ENCODE results near the gene FILIP1.
"Not testable (repeated sequence)": the region's sequence is repeated elsewhere in the genome, so short reads cannot be mapped to it uniquely, and the experiment has no call there.

Gene FILIP1

DNA sequence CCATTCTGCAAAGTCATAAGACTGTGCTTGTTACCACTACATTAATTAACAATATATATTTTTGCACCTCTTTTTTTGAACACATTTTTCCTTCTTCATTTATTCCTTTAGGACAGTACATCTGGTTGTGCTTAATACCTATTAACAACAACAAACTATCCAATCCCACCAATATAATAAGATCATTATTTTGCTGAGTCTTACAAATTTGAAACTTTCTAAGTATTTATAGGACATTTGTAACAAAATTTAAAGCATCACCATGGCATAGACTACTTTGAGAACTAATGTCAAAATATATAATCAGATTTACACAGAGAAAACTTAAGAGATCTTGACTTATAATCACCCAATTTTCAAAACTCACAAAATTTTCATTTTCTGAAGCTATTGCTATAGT lies 47.9 kb downstream of the FILIP1 start:
- no peak for DNase-seq

DNA sequence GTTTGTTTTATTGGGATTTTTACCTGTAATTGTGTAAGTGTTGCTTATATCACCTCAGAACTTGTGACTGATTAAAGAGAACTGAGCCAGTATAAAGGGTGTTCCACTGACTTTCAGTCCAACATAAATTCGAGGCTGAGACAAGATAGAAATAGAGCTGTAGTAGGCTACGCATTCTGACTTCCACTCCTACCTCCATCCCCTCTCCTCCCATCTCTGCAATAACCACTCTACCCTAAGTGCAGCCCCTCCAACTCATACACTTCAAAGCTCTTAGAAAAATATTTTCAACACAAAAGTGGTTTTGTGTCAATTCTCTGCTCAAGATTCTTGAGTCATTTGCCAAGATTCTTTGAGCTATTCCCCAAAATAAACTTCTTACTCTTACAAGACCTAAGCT lies 48.7 kb downstream of the FILIP1 start:
- no peak for DNase-seq

DNA sequence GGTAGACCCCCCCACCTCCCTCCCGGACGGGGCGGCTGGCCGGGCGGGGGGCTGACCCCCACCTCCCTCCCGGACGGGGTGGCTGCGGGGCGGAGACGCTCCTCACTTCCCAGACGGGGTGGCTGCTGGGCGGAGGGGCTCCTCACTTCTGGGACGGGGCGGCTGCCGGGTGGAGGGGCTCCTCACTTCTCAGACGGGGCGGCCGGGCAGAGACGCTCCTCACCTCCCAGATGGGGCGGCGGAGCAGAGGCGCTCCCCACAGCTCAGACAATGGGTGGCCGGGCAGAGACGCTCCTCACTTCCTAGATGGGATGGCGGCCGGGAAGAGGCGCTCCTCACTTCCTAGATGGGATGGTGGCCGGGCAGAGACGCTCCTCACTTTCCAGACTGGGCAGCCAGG lies 51.7 kb downstream of the FILIP1 start:
- not testable (repeated sequence) for DNase-seq

DNA sequence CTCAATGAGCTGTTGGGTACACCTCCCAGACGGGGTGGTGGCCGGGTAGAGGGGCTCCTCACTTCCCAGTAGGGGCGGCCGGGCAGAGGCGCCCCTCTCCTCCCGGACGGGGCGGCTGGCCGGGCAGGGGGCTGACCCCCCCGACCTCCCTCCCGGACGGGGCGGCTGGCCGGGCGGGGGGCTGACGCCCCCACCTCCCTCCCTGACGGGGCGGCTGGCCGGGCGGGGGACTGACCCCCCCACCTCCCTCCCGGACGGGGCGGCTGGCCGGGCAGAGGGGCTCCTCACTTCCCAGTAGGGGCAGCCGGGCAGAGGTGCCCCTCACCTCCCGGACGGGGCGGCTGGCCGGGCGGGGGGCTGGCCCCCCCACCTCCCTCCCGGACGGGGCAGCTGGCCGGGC lies 52.1 kb downstream of the FILIP1 start:
- DNase-seq, result not testable (repeated sequence)

DNA sequence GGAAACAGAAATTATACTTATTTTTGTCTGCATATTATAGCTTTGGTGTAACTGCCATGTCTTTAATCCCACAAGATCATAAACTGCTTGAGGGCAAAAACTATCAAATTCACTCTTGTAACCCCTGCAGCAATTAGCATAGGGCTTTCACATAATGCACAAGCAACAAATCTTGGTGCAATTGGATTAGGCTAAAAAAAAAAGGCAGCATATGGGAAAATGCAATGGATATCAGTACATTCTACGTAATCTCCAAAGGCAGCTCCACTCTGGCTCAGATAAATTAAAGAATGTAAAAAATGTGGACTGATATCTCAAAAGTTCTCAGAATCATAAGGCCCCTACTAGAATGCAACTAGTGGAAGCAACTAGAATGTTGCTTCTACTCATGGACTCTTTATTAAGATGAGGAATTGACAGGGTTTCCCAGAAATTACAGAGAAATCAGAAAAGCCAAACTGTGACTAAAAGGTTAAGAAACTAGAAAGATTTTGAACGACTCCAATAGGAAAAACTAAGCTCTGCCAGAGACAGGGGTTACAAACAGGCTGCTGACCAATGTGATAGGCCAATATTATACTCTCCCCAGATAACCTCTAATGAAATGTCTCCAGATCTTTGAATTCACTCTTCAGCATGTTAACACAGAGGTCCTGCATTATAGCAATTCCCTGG lies 55.0 kb downstream of the FILIP1 start:
- no peak for DNase-seq

DNA sequence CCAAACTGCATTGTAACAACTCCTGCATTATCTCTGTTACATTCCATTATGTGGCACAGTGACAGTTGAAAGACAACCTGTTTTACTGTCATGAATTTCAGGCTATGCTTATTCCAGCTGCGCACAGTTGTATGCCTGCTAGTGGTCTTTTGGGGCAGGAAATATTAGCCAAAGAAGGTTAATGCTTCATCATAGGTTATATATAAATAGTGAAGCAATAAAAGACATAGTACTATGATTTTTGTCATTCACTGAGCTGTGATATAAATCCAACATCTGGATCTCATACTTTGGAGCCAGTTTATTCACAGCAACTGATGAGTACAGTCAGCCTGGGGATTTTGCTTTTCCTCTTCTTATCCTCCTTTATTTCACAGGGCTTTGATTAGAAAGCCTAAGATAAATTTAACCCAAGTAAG lies 55.6 kb downstream of the FILIP1 start:
- DNase-seq, result no peak

DNA sequence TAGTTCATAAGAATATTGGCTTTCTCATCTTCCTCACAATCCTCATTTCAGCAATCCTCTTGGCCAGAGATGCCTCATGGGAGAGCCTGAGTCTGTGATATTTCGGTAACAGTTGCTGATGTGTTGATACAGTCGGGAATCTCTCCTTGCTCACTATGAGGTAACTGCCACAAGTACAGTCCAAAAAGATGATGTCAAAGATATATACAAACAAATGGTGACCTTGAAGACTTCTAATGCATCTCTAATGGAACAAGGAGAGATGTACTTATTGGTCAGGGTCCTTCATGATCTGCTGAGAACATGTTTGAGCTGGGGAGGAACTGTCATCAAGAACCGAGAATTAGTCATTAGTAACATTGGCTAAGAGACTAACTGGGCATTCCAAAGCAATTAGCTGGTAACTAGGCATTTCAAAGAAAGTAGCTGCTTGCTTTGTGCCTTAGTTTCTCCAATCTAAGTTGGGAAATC lies 56.1 kb downstream of the FILIP1 start:
- no peak for DNase-seq

DNA sequence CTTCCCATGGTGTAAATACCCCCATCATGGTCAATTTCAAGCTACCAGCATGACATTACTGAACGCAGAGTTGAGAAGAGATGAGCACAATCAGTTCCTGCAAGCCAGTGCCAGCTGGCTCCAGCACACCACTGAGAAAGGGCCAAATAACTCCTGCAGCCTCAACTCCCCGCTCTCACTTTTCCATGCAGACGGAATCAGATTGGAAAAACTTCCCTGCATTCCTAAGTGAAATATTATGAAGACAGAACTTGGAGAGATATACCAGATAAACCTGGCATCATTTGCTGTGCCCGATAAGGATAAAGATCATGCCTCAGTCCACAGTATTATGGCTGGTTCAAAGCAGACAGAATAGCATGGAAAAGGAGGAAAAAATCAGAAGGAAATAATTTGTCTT lies 56.7 kb downstream of the FILIP1 start:
- DNase-seq, result no peak

DNA sequence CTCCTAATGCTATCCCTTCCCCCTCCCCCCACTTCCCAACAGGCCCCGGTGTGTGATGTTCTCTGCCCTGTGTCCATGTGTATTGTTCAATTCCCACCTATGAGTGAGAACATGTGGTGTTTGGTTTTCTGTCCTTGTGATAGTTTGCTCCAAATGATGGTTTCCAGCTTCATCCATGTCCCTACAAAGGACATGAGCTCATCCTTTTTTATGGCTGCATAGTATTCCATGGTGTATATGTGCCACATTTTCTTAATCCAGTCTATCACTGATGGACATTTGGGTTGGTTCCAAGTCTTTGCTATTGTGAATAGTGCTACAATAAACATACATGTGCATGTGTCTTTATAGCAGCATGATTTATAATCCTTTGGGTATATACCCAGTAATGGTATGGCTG lies 60.8 kb downstream of the FILIP1 start:
- DNase-seq, result not testable (repeated sequence)

DNA sequence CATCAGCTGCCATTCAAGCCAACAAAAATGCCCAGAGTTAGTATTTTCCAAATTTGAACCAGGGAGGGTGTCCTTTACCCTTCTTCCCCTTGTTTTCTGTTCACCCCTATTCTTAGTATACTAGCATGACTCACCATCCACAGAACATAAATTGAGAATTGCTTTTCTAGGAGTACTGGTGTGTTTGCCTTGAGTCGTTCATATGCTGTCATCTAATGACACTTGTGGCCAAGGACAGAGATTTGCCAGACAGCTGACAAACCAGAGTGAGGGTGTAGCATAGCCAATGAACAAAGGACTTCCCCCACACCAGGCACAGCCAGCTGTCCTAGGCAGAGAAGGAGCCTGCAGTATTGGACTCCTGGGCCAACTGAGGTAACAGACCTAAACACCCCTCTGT lies 62.2 kb downstream of the FILIP1 start:
- no peak for DNase-seq

DNA sequence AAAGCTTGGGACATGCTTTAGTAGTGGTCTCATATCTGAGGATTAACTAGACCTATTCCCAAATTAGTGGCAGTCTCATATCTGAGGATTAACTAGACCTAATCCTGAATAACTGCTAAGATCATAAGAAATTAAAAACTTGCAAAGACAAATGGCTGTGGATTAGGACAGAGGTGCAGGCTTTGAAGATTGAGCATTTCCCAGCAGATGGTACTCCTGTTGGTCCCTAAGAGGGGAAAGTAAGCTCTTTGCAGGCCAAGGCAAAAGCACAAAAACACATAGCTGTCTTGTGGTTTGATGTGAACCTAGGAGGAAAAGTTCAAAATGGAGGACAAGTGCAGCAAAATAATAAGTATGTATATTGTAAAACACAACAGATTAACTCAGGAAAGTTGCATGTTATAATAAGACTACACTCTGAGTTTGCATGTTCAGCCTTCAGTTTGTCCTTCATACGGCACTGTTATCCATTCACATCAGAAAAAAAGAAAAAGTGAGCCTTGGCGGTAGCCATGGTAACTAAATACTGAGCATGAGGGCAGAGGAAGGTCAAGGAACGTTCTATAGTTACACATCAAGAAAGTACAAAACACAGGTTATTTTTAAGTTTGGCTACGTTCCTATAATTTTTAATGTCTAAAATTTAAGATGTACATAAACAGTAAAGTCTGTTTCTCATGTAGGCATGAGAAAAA lies 62.8 kb downstream of the FILIP1 start:
- no peak for DNase-seq

DNA sequence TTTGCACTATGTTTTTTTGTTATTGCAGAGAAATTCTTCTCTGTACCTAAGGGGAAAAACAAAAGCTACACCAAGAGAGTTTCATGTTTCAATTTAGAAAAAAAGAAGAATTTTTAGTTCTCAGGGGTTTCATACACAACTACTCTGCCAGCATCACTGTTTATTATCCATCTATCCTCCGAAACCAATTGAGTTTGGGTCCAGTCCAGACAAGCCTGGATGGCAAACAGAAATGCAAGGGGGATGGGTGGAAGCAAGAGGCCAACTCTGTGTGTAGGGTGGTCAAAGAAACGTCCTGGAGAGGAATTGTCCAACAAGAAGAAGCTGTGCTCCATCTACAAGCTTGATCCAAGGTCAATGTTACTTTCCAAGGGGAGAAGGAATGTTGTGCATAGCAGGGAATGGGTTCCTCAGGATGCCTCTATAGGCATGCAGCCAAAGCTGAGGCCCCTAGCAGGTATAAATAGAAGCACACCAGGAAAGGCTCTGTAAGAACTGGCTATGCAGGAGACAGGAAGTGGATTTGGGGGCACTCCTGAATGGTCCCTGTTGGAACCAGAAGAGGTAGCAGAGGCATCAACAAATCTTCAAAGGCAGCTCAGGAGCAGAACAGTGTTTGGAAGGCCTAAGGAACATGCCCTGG lies 64.4 kb downstream of the FILIP1 start:
- DNase-seq, result no peak

DNA sequence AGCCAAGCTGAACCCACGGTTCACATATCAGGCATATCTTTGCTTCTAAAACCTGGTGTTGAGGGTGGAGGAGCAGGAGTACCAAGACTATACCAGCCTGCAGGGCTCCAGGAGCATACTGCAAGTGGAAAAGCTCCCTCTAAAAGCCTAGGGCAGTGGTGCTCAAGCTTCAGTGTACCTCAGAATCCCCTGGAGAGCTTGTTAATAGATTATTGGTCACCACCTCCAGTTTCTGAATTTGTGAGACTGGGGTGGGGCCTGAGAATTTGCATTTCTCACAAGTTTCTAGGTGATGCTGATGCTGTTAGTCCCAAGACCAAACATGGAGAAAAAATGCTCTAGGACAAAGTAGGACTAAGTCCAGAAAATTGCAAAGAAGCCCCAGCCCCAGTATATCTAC lies 65.4 kb downstream of the FILIP1 start:
- DNase-seq, result no peak

DNA sequence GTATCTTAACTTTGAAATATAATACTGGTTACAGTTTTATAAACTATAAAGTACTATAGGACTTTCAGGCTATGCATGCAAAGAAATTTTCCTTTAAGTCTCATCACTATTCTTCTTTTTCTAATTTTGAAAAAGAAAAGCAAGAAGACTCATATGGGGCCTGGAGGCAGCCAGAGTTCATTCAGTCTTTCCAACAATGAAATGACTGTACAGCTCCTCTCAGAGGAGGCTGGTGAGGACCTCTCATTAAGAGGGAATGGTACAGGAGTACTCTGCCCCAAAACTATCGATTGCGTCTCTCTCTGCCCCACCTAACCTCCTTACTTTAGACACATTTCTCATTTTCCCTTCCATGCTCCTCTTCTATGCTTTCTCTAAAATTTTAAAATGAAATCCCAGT lies 66.3 kb downstream of the FILIP1 start:
- DNase-seq, result no peak

DNA sequence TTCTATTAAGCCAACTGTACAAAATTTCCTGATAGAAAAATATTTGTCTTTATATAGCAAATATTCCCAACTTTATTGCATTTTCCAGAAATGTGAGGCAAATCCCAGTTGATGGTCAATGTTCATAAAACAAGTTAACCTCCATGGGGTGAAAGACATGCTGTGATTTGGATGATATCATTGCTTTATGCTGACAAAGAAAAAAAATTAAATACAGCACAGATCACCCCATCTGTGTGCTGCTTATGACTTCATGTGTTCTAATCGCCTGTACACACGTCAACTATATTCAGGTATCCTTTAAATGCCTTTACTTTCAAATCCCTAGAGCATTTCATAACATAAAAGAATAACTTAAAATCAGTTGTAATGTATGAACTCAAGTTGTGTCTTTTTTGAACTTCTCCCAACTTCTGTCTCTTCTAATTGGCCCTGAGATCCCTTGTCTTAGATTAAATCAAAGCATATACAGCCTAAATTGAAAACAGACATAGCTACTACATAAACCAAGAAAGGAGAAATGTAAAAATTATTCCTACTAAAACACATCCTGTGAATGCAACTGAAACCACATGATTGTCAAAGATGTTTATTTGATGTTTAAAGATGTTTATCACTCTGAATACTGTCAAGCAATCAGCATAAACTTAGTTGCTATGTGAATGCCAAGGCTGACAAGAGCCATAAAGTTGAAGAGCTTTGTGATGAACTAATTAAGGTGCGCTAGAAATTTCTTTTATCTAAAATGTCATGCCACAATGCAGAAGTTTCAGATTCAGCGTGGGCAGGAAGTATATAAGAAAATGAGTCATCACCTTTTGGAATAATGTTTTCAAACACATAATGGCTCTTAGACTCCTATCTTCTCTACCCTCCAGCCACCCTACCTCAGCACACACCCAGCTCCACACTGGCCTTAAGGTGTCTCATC lies 68.7 kb downstream of the FILIP1 start:
- DNase-seq, result no peak

DNA sequence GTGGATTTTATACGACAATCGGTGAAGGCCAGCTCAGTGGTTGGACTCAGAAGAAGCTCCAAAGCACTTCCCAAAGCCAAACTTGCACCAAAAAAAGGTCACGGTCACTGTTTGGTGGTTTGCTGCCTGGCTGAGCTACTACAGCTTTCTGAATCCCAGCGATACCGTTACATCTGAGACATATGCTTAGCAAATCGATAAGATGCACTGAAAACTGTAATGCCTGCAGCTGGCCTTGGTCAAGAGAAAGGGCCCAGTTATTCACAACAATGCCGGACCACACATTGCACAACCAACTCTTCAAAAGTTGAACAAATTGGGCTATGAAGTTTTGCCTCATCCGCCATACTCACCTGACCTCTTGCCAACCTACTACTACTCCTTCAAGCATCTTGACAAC lies 70.2 kb downstream of the FILIP1 start:
- DNase-seq, result no peak

DNA sequence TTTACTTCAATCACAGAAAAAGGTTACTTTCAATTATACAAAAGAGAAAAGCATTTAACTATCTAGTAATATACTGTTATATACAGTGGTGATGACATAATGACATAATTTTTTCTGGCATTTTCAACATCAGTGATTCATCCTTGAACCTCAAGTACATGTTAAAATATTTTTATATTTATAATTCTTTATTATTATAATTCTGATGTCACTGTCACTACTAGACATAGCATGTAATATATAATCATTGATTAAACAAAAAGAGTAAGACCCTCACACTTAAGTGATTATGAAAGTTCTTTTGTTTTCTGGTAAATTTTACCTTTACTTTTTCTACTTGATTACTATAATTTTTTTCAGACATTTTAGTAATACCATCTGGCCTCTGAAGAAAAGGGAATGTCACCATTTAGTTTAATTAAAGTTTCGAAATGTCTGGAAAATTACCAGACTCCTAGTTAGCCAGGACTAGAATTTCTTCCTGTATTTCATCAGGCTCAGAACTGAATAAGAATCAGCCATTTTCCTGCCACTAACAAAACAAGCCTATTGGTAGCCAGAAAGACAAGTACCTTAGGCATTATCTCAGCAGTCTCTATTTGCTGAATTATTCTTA lies 71.5 kb downstream of the FILIP1 start:
- no peak for DNase-seq

DNA sequence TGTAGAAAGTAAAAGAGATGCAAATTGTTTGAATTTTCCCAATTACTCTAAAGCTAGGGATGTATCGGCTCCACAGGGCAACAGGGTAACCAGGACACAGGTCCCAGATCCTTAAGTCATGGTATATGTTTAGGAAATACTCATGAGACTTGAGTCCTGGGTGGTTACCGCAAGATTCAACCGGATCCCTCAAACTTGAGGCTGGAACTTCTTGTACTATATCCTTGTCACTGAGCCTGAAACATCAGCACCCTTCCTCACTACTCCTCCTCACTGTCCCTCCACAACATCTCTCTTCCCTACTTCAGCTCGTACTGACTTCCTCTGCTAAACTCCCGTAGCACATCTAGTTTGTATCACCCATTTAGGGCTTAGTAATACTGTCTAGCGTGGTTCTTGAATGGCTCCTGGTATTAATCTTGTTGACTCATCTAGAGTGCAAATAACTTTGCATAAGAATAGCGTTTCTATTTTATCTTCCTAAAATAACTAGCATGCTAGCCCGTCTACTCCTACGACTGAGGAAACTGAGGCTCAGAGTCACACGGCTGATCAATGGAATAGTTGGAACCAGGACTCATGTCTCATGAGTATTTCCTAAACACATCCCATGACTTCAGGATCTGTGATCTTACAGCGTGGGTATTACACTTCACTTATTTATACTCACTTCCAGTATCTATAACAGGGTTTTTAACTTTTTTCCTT lies 72.1 kb downstream of the FILIP1 start:
- no peak for DNase-seq

DNA sequence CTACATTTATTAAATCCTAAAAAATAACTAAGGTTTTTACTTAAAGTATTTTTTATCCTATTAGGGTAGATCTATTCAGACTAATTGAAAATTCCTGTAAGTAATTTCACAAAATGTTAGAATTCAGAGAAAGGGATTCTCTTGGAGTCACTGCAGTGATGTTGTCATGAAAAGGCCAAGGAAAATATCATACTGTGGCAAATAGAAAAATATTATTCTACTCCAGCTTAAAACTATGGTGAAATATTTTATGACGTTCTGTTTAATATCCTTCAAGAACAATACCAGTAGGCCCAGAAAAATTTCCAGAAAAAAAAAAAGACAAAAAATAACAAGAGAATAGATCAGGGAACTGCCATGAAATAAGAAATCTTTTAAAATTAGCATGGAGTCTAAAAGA lies 73.6 kb downstream of the FILIP1 start:
- DNase-seq, result no peak

DNA sequence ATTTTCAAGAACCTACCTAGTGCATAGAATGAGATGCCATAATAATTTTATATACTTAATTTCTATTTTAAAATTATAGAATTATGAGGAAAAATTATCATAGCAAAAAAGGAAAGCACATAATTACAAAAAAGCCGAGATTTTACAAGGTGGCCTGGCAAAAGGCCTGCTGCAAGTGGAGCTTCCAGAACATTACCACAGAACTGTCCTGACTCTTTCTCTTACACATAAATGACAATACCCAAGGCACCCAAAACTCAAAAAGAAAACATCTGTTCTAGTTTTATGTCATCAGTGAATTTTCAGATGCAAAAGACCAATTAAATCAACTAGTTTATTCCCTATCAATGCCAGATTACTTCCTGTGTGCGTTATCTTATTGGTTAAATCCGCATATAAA lies 74.2 kb downstream of the FILIP1 start:
- no peak for DNase-seq

DNA sequence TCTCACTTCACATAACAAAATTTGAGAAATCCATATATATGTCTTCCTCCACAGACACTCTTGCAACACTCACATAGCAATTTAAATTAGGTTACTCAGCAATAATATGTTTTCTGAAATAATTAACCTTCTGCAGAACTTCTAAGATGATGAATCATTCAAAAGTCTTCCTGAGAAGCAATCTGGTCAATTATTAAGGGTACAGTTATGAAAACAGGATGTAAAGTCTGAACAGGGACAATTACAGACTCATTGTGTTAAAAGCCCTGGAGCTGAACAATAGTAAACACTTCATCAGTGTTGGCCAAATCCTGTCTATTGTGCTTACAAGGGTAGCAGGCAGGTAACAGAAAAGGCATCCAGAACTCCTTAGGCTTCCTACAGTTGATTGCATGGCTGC lies 75.4 kb downstream of the FILIP1 start:
- no peak for DNase-seq

DNA sequence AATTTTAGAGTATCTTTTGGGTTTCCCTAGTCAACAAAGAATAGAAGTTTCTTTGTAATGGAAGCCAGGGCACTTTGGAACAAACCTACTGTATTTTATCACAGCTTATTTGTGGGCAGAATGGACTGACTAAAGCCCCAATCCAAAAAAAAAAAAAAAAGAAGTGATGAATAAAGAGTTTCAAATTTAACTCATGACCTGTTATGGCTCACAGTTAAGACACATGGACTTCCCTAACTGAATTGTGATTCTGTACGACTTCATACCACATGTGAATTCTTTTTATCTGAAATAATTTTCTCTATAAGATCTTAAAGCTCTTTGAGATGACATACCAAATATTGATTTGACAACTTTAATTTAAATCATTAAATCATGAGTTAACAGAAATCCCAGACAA lies 77.2 kb downstream of the FILIP1 start:
- no peak for DNase-seq

Data from NCI-H1930 (cell line).